GM18870 (cell line): ENCODE measurements around the gene MEF2C.
A peak's percentile ranks its signal among the peaks of the same experiment; 100 is the strongest.

Experiments used
- ATAC-seq: cut with Tn5 transposase; IDR thresholded peaks from one replicate; pipeline ENCODE4 v1.9.1; 2021; ENCODE audit warnings: moderate library complexity; ENCODE audit not compliant: unreplicated experiment

The MEF2C gene

GRCh38 chr5:88769165-88769564, 113.8 kb downstream of the MEF2C start:
- no peak for ATAC-seq

- ATAC-seq = no peak
Measured at GRCh38 chr5:88768411-88768810, 114.6 kb downstream of the MEF2C start.

DNA sequence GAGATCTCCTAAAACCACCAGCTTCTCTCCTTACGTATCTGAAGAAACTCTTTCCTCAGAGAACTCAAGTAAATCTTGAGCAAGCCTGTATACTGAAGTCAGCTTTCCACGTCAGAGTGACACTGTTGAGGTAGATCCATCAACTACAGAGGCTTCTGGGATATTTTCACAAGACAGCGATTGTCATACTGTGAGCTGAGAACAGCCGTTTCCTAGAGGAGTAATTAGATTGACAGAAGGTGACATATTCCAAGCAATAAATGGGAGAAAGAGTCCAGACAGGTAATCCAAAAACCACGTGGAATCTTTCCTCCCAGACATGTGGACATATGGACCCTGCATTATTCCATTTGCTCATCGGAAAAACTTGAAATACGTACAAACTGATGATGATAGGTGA, 117.2 kb downstream of the MEF2C start:
- ATAC-seq = no peak

DNA sequence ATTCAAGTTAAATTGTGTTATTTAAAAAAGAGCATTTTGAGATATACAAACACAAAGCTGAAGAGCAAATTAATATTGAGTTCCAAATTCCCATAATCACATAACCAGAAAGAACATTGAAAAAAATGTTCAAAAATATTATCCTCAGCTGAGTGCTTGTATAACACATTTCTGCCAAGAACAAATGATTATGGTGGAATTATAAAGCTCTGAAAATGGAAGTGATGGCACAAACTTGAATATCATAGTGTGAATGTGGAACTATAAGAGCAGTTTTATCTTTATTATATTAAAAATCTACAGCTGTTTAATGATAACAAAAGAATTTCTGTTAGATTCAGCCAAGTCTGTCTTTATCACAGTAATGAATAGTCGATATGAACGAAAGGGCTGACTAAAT, 117.8 kb downstream of the MEF2C start:
- ATAC-seq = no peak

DNA sequence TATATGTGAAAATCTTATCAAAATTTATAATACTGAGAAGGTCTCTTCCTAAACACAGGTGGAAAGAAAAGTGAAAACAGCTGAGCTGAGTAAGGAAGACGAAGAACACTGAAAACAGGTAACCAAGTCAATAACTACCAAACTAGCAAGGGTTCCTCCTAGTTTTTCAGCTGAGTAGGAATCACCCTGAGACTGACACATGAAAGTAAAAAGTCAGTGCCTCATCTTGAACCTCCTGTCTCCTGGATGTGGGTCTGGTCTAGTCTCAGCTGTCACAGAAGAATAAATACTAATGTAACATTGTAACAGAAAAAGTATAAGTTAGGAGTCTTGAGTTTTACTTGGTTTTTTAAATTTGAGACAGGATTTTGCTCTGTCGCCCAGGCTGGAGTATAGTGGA, 121.0 kb downstream of the MEF2C start:
- no peak for ATAC-seq

DNA sequence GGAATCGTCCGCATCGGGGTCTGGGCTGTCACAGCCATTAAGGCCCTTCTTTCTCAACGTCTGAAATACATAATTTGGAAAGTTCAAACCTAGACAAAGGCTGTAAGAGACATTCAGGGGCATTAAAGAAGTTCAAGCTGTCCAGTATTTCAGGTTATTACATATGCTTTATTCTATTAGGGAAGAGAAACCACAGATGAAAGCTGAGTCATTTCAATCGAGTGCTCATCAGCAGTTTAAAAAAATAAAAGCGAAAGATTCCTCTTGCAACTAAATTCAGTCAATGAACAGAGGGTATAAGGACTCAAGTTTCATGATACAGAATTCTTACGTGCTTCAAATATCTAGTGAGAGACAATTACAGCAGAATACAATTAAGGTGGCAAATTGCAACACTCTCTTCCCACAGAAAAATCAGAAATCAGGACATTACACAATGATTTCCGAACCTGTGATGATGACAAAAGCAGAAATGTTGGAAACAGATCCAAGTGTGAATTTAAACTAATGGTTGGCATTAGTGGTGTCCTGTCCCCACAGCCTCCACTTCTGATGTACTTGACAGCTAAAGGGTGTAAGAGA, 121.6 kb downstream of the MEF2C start:
- ATAC-seq = peak; percentile 50

DNA sequence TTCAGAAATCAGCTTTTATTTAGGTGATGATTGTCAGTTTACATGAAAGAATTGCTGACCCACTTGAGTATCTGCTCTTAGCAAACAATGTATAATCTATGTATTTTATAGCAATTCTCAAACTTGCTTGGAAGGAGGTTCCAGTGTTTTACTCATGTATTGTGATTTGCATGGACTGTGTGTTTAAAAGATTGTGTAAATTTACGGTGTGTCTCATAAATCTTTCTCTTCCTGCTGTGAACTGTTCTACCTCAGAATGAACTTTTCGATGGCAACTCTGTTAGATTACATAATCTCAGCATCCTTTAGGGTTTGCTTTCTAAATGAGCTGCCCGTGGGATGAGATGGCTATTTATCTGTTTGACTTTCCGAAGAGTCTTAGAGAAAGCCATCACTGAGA, 122.5 kb downstream of the MEF2C start:
- ATAC-seq = no peak

DNA sequence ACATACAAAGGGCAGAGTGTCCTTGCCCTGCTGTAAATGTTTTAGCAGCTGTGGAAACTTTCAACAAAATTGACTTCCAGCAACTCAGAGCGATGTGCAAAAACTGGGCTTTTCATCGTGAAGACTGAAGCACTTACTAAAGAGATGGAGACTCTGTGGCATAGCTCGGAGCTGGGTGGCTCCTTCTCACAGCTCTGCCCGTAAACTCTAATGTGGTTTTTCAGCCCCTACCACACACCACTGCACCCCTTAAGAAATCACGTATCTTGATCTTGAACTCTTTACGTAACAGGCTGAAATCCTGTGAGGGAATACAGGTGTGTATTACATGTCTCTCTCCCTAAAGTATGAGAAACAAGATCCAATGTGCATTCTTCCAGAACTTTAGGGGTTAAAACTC, 124.4 kb downstream of the MEF2C start:
- ATAC-seq = no peak

- ATAC-seq = no peak
Measured at GRCh38 chr5:88758184-88758583, 124.8 kb downstream of the MEF2C start.

GRCh38 chr5:88756953-88757352, 126.0 kb downstream of the MEF2C start:
- peak; percentile 42 for ATAC-seq

DNA sequence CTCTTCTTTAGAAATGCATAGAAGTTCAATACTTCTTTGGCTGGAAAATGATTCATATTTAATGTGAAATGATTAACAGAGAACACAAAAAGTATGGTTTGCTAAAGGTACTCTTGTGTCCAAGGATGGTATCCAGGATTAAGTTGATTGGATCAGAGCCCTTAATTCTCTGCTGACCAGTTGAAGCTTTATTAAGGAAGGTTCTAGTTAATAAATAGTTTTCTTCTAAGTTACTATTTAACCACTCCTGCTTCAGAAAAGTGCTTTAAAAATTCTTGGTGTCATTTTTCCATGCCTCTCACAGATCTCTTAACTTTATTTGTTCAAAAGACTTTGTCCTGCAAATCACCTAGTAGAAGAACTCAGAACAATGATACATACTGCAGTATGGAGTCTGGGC, 134.3 kb downstream of the MEF2C start:
- ATAC-seq = no peak

DNA sequence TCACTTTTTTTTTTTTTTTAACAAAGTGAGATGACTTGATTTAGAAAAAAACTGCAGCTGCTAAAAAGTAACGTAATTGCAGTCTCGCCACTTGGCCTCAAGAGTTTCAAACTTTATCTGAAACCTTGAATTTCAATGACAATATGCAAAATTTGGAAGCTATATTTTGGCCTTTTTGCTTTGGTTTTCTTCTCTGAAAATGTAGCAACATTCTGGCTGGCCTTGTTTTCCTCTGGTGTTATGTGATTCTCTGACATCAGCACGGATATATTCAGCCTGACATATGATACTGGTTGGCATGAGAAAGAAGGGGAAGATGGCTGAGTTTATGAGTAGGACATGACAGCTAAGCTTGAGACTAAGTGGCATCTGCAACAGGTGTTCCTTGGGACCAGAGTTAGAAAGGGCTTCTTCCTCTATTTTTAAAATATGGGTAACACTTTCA, 136.5 kb downstream of the MEF2C start:
- peak; percentile 84 for ATAC-seq

GRCh38 chr5:88745093-88745696, 137.8 kb downstream of the MEF2C start:
- no peak for ATAC-seq

DNA sequence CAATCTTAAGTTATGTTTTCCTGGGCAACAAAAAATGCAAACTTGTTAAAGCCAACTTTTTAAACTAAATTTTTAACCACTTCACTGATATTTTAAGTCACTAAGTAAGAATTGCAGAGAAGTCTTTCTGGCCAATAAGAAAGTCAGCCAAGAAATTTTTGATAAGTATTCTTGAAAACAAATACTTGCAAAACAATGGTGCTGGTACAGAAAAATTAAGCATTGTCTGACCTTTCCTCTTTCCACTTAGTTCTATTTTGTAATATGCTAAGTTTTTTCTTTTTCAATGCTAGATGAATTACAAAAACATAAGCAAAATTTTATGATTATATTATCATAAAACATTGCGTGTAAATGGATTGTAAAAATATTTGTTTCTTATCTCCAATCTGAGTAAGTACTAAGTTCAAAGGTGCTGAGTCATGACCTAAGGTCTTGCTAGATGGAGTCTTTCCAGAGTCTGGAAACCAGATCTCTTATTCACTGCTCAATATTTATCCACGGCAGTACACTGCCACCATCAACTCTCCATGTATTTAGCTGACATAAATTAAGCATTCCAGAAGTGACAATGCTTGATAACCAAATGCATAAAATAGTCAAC, 139.7 kb downstream of the MEF2C start:
- no peak for ATAC-seq

- ATAC-seq = no peak
Measured at GRCh38 chr5:88741964-88742363, 141.0 kb downstream of the MEF2C start.

DNA sequence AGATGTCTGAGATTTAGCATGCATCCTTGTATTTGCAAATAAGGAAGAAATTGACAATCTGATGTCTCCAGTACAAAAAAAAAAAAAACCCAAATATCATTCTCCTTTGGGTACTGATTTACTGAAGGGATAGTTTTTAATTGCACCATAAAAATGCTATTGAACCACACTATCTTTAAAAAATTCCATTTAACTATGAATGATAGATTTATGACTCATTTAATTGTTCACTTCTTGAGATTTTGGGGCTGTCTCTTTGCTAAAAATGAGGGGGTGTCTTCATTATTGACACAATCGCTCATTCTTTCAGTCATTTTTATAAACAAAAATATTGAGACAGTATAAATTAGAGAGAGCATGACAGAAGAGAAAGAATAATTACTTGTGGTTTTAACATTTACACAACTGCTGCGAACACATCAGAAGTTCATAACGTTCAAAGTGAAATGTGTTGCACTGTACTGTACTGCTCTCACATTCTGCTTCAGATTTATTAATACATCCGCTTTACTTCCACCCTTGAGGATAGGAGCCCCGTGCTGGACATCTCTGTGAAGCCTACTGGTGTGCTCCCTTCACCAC, 142.3 kb downstream of the MEF2C start:
- no peak for ATAC-seq

GRCh38 chr5:88736494-88736893, 146.5 kb downstream of the MEF2C start:
- peak; percentile 19 for ATAC-seq

- no peak for ATAC-seq
Measured at GRCh38 chr5:88734983-88735382, 148.0 kb downstream of the MEF2C start.

GRCh38 chr5:88734191-88734640, 148.8 kb downstream of the MEF2C start:
- ATAC-seq = peak; percentile 68

GRCh38 chr5:88732862-88733261, 150.1 kb downstream of the MEF2C start:
- no peak for ATAC-seq

GRCh38 chr5:88732181-88732633, 150.8 kb downstream of the MEF2C start:
- ATAC-seq = peak; percentile 65

GRCh38 chr5:88729829-88730182, 153.2 kb downstream of the MEF2C start:
- ATAC-seq = no peak
